Ectodermal cell (in vitro differentiated cells): ENCODE measurements around the gene CACNA1B.

Source experiments
- H3K27ac ChIP-seq: 2 replicates; pipeline ENCODE4 v1.7.0; 2013; ENCODE audit warnings: mild to moderate bottlenecking, low read depth, low read length; ENCODE audit not compliant: insufficient read depth, poor library complexity, severe bottlenecking
- H3K27me3 ChIP-seq: 2 replicates; pipeline ENCODE4 v1.7.0; 2013; ENCODE audit warnings: mild to moderate bottlenecking, low read length; ENCODE audit not compliant: insufficient read depth, control insufficient read depth, poor library complexity, severe bottlenecking
- H3K36me3 ChIP-seq: one replicate; pipeline ENCODE4 v1.7.0; 2013; ENCODE audit warnings: low read length; ENCODE audit not compliant: control insufficient read depth, insufficient read depth
- H3K4me1 ChIP-seq: one replicate; pipeline ENCODE4 v1.7.0; 2013; ENCODE audit warnings: low read length; ENCODE audit not compliant: control insufficient read depth, insufficient read depth
- H3K4me3 ChIP-seq: 2 replicates; pipeline ENCODE4 v1.7.0; 2013; ENCODE audit warnings: low read depth, low read length, control low read depth; ENCODE audit not compliant: insufficient read depth
- H3K9me3 ChIP-seq: 2 replicates; pipeline ENCODE4 v1.7.0; 2013; ENCODE audit warnings: mild to moderate bottlenecking, low read length, moderate library complexity; ENCODE audit not compliant: control insufficient read depth
- WGBS, 2 experiments: methylation state at CpG; one replicate each; pipeline ENCODE4 v1.1.7; 2013; ENCODE audit warnings: missing lambda C conversion rate in 2 of 2; 5-methylcytosine and 5-hydroxymethylcytosine counted together

Gene CACNA1B

DNA sequence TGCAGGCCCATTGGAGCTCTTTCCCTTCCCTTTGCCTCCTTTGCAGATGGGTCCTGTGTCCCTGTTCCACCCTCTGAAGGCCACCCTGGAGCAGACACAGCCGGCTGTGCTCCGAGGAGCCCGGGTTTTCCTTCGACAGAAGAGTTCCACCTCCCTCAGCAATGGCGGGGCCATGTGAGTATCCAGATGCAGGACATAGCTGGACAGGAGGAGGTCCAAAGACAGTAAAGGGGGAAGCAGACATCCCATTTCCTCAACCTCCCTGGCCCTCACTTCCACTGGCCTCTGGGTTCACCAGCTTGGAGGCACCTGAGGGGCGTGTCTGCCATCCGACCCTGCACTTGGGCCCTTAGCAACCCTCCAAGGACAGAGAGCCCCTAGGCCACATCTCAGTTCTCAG is 237.9 kb downstream of the CACNA1B start:
- no peaks in the 10 kb centered on the region for H3K27me3 ChIP-seq
- no peak overlapping the region for H3K4me3 ChIP-seq
- no peaks in the 10 kb centered on the region for H3K9me3 ChIP-seq
- H3K36me3 ChIP-seq: no peaks in the 10 kb centered on the region
- 87 to 90% methylated on average over 7 of the region's 7 CpGs for WGBS, 2 experiments
- H3K4me1 ChIP-seq: no peaks in the 10 kb centered on the region
- H3K27ac ChIP-seq: no peak overlapping the region

DNA sequence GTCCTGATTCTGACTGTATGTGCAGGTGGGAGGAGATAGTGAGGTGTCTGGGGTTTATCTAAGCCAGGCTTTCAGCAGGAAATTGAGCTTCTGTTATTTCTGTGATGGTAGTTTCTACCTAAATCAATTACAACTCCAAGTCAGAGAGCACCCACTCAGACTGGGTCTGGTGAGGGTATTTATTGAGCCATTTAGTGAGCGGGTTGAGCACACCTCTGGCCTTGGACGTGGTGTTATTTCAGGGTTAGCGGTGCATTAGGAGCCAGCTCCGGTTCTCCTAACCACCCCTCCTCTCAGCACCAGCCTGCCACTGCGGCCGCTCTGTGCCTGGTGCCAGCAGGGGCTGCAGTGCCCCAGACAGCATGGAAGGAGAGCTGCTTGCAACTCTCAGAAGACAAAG is 238.9 kb downstream of the CACNA1B start:
- Histone ChIP-seq H3K9me3 (no peaks in the 10 kb centered on the region), H3K4me1 (no peaks in the 10 kb centered on the region), H3K27me3 (no peaks in the 10 kb centered on the region), H3K4me3 (no peak overlapping the region), H3K36me3 (no peaks in the 10 kb centered on the region), H3K27ac (no peak overlapping the region)
- 87 to 88% methylated on average over 6 of the region's 6 CpGs for WGBS, 2 experiments

DNA sequence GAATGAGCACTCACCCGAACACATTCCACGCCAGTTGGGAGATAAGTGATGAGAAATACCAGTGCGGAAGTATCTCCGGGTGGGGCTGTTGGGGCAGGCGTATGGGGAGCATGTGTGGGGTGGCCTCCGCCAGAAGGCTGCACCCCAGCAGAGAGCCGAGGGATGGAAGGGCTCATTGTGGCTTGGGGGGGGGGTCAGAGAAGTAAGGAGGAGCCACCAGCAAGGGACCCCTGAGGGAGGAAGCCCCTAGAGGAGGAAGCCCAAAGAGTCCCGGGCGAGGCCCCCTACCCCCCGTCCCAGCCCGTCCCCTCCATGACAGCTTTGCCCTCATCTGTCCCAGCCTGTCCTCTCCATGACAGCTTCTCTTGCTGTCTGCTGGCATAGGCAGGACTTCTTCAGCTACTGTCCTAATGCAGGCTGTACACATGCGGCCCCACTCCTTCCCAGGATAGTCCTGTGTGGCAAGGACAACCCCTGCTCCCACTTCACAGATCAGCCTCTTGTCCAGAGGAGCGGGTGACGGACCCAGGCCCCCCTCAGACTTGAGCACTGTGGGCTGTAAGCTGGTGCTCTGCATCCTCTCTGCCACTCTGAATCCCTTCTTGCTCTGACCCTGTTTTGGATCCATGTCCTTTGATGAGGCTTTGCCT is 239.6 kb downstream of the CACNA1B start:
- H3K4me1 ChIP-seq: no peaks in the 10 kb centered on the region
- 82 to 86% methylated on average over 14 of the region's 14 CpGs for WGBS, 2 experiments

DNA sequence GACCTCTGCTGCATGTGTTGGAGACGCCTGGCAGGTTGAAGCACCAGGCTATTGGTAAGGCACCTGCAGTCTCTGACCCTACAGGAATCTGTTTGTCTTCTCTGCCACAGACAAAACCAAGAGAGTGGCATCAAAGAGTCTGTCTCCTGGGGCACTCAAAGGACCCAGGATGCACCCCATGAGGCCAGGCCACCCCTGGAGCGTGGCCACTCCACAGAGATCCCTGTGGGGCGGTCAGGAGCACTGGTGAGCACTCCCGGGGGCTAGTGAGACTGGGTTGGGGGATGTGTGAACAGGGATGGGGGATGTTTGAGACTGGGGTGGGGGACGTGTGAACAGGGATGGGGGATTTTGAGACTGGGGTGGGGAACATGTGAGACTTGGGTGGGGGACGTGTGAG is 240.3 kb downstream of the CACNA1B start:
- Histone ChIP-seq H3K4me3 (no peak overlapping the region), H3K36me3 (peaks cover 3% of the 10 kb centered on the region), H3K27me3 (no peaks in the 10 kb centered on the region), H3K9me3 (no peaks in the 10 kb centered on the region), H3K27ac (no peak overlapping the region), H3K4me1 (no peaks in the 10 kb centered on the region)
- WGBS, 2 experiments: 69 to 75% methylated on average over 6 of the region's 6 CpGs

More for the DNA sequence above, 239.6 kb downstream of the CACNA1B start:
- Histone ChIP-seq H3K9me3 (no peaks in the 10 kb centered on the region), H3K4me3 (no peak overlapping the region), H3K27ac (no peak overlapping the region), H3K36me3 (peaks cover 3% of the 10 kb centered on the region), H3K27me3 (no peaks in the 10 kb centered on the region)

DNA sequence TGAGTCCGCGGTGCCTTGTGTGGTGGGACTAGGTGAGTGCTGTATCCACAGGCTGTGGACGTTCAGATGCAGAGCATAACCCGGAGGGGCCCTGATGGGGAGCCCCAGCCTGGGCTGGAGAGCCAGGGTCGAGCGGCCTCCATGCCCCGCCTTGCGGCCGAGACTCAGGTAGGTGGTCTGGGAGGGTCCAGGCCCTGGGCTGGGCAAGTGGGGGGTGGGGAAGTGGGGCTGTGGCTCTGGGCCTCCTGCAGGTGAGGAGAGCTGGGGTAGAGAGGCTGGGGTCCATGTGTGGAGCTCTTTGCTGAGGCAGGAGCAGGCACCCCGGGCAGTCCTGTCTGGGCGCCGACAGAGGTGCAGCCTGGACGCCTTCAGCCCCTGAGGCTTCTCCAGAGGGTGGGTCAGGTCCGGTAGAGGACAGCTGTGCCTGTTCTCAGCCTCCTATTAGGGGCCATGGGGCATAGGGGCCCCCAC is 241.1 kb downstream of the CACNA1B start:
- Histone ChIP-seq H3K4me3 (no peak overlapping the region), H3K27ac (no peak overlapping the region), H3K27me3 (no peaks in the 10 kb centered on the region), H3K4me1 (no peaks in the 10 kb centered on the region), H3K36me3 (peaks cover 3% of the 10 kb centered on the region), H3K9me3 (no peaks in the 10 kb centered on the region)
- WGBS, 2 experiments: 88 to 90% methylated on average over 14 of the region's 14 CpGs

DNA sequence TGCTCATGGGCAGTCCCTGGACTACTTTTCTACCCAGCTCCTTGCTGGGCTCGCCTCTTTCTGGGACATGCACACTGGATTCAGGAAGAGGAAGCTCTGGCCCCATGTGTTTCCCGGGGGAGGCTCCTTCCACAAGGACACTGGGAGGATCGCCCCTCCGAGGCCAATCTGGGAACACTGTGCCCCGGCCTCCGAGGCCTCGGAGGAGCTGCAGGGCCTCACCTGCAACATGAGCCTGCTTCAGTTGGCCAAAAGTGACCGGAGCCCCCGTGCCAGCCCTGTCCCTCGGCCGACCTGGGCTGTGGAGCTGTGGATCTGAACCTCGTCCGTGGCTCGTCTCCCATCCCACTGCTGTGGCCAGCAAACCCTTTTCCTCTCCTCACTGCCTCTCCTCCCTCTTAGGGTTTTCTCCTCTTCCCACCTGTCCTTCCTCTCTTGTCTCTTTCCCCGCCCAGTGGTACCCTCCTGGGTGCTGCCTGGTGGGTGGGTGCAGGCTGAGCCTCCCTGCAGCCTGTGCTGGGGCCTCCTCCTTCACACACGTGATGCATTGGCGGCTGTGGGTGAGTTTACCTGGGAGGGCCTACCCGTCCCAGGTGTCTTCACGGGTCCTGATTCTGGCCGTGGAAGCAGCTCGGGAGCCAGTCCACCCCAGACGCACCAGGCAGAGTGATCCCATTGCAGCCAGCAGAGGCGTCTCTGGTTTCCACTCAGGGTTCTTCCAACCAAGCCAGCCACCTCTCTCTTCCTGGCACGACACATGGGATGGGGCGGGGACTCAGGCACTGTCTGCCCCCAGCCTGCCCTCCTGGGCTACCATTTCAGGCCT is 241.8 kb downstream of the CACNA1B start:
- Histone ChIP-seq H3K4me3 (no peak overlapping the region), H3K4me1 (no peaks in the 10 kb centered on the region), H3K27me3 (no peaks in the 10 kb centered on the region), H3K36me3 (peaks cover 3% of the 10 kb centered on the region), H3K9me3 (no peaks in the 10 kb centered on the region), H3K27ac (no peak overlapping the region)
- 89% methylated on average over 25 of the region's 25 CpGs for WGBS, 2 experiments

DNA sequence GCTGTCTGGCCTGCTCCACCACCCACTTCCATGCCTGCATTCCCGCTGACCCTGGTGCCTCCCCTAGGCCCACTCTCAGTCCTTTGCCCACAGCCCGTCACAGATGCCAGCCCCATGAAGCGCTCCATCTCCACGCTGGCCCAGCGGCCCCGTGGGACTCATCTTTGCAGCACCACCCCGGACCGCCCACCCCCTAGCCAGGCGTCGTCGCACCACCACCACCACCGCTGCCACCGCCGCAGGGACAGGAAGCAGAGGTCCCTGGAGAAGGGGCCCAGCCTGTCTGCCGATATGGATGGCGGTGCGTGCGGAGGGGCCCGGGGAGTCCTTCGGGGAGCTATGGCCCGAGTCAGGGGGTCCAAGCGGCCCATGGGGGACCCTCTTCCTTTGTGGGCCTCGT is 242.5 kb downstream of the CACNA1B start:
- WGBS, 2 experiments: 92 to 94% methylated on average over 23 of the region's 23 CpGs
- no peaks in the 10 kb centered on the region for H3K27me3 ChIP-seq
- no peak overlapping the region for H3K27ac ChIP-seq
- no peak overlapping the region for H3K4me3 ChIP-seq
- H3K9me3 ChIP-seq: no peaks in the 10 kb centered on the region
- H3K4me1 ChIP-seq: no peaks in the 10 kb centered on the region
- H3K36me3 ChIP-seq: peaks cover 3% of the 10 kb centered on the region

DNA sequence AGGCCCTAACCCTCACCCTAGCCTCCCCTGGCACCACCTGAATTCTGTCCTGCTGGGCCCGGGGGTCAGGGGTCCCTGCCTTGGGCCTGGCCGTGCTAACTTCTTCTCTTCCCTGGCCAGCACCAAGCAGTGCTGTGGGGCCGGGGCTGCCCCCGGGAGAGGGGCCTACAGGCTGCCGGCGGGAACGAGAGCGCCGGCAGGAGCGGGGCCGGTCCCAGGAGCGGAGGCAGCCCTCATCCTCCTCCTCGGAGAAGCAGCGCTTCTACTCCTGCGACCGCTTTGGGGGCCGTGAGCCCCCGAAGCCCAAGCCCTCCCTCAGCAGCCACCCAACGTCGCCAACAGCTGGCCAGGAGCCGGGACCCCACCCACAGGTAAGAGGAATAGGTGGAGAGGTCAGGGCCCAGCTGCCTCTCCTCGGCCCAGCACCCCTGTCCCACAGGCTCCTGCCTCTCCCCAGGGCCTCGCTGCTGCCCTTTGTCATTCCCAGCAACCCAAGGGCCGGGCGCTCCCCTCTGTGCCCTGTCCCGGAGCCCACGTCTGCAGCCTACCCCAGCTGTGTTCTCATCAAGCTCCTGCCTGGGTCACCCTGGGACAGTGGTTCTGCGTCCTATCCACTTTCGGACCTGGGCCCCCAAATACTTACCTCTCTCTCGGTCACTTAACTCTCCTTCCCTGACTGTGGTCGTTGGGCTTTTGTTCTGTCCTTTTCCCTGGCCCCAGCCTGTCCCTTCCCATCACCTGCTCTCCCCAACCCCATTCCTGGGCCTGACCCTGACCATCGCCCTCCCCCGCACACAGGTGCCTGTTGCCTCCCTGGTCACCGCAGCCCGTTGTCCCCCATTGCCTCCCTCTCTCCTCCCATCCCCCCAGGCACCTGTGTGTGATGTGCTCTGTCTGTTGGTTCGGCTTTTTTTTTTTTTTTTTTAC is 243.2 kb downstream of the CACNA1B start:
- peaks cover 3% of the 10 kb centered on the region for H3K36me3 ChIP-seq
- no peaks in the 10 kb centered on the region for H3K9me3 ChIP-seq
- WGBS, 2 experiments: 90 to 92% methylated on average over 35 to 36 of the region's 36 CpGs
- no peak overlapping the region for H3K27ac ChIP-seq
- no peaks in the 10 kb centered on the region for H3K27me3 ChIP-seq
- no peaks in the 10 kb centered on the region for H3K4me1 ChIP-seq
- H3K4me3 ChIP-seq: no peak overlapping the region

DNA sequence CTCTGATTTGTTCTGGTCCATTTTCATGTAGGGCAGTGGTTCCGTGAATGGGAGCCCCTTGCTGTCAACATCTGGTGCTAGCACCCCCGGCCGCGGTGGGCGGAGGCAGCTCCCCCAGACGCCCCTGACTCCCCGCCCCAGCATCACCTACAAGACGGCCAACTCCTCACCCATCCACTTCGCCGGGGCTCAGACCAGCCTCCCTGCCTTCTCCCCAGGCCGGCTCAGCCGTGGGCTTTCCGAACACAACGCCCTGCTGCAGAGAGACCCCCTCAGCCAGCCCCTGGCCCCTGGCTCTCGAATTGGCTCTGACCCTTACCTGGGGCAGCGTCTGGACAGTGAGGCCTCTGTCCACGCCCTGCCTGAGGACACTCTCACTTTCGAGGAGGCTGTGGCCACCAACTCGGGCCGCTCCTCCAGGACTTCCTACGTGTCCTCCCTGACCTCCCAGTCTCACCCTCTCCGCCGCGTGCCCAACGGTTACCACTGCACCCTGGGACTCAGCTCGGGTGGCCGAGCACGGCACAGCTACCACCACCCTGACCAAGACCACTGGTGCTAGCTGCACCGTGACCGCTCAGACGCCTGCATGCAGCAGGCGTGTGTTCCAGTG is 244.0 kb downstream of the CACNA1B start:
- no peak overlapping the region for H3K27ac ChIP-seq
- peaks cover 3% of the 10 kb centered on the region for H3K36me3 ChIP-seq
- 92% methylated on average over 32 of the region's 32 CpGs for WGBS, 2 experiments
- H3K9me3 ChIP-seq: no peaks in the 10 kb centered on the region
- no peaks in the 10 kb centered on the region for H3K4me1 ChIP-seq
- no peak overlapping the region for H3K4me3 ChIP-seq
- H3K27me3 ChIP-seq: no peaks in the 10 kb centered on the region
